Upper lobe of right lung (tissue), 1 donor: ENCODE data around the gene APCDD1. TPM values are rescaled to one million over a fixed set of nuclear protein-coding genes. Genes with fewer than 3 reads are reported as not detected.
A peak's percentile ranks its signal among the peaks of the same experiment; 100 is the strongest.

ENCODE experiments used
- ATAC-seq: fragments of 200-7000 bp; cut with Tn5 transposase; one replicate; pipeline ENCODE4 v1.9.1; 2020; ENCODE audit warnings: mild to moderate bottlenecking, moderate library complexity
- DNase-seq: peaks from one replicate; pipeline ENCODE4 v3.0.0-alpha.2; 2020
- H3K27ac ChIP-seq: fragments of 200-600 bp; one replicate; pipeline ENCODE4 v1.8.0; 2022
- H3K27me3 ChIP-seq: fragments of 200-600 bp; one replicate; pipeline ENCODE4 v1.8.0; 2022; ENCODE audit warnings: mild to moderate bottlenecking
- H3K36me3 ChIP-seq: fragments of 200-600 bp; one replicate; pipeline ENCODE4 v1.8.0; 2022
- H3K4me1 ChIP-seq: fragments of 200-600 bp; one replicate; pipeline ENCODE4 v1.8.0; 2022
- H3K4me3 ChIP-seq: fragments of 200-600 bp; one replicate; pipeline ENCODE4 v1.8.0; 2022; ENCODE audit warnings: mild to moderate bottlenecking
- H3K9me3 ChIP-seq: fragments of 200-600 bp; one replicate; pipeline ENCODE4 v1.8.0; 2022
- intact Hi-C: fragments of 100-400 bp; cut with DNase I; formaldehyde crosslinking; loops from one replicate; pipeline ENCODE4 v1.11.0; 2022
- long read RNA-seq: library from polyadenylated mRNA; unstranded; transcript quantifications from one replicate; pipeline ENCODE4 v2.0.0, GENCODE V29; 2021
- total RNA-seq: library from RNA; stranded (reverse); fragmentation: NEBNext Ultra II Directional; extraction: Animal tissue kit (Norgen Biotek cat#: 25700); gene quantifications from one replicate; pipeline ENCODE4 v1.2.1, GENCODE V29; 2021
- TF ChIP-seq, protein P1 (sequence below): fragments of 200-600 bp; IDR thresholded peaks from one replicate; pipeline ENCODE4 v1.8.0; 2022; ENCODE audit warnings: antibody characterized with exemption
- donor health status: DM: no; HTN: yes; CAD: no; lungs with severe emphysema.

The APCDD1 gene
- total RNA-seq: 27.6 TPM
- long read RNA-seq, transcript APCDD1-201 (5 exons, 3,809 nt): major isoform, 44 of 62 reads
- long read RNA-seq, partial matches to known transcripts: 14 of 62 reads
- long read RNA-seq, other reads (novel, unspliced or antisense): 4 of 62 reads

DNA sequence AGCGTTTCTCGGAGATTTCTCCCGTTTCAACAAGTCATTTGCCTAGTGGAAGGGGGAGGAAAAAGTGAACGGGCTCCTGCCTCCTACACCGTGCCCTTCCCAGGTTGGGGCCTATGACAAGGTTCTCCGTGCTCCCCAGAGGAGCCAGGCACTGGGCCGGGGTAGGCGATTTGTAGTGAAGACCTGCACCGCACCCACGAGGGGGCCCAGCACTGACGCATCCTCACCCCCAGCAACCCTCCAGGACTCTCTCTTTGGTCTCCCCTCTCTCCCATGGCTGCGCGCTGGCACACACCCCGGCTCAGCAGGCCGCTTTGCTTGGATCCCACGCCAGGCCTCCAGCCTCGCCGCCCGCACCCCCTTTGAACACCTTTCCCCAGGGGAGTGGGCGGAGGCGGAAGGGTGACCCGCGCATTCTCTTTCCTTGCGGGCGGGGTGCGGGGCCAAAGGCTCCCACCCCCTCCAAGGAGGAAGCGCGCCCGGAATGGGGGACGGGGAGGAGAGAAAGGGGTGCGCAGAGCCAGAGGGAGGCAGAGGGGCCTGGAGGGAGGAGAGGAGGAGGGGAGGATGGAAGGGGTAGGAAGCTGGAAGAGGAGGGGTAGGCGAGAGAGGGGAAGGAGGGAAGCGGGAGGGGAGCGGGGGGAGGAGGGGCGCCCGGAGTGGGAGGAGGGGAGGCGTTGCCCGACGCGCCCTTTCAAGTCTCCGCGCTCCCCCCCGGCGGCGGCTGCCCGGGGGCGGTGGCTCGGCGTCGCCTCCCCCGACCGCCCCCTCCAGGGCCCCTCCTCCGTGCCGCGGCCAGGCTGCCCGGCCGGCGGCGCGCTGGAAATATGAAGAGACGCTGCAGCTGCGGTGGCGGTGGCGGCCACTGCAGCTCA lies at the start of gene APCDD1:
TSS of gene APCDD1 (plus strand) at position 830 of the 875 bp plus-strand sequence. CDS start 347 bp downstream, outside the sequence.
- Histone ChIP-seq H3K4me1 (peaks cover 12% of the 10 kb centered on the region), H3K9me3 (no peaks in the 10 kb centered on the region), H3K36me3 (no peaks in the 10 kb centered on the region), H3K27ac (peak within 1 kb of the TSS; percentile 90), H3K4me3 (peak within 1 kb of the TSS; percentile 76), H3K27me3 (no peaks in the 10 kb centered on the region)
- ATAC-seq (peak; percentile 90), DNase-seq (peak; percentile 88)
- TF ChIP-seq, protein P1, sequence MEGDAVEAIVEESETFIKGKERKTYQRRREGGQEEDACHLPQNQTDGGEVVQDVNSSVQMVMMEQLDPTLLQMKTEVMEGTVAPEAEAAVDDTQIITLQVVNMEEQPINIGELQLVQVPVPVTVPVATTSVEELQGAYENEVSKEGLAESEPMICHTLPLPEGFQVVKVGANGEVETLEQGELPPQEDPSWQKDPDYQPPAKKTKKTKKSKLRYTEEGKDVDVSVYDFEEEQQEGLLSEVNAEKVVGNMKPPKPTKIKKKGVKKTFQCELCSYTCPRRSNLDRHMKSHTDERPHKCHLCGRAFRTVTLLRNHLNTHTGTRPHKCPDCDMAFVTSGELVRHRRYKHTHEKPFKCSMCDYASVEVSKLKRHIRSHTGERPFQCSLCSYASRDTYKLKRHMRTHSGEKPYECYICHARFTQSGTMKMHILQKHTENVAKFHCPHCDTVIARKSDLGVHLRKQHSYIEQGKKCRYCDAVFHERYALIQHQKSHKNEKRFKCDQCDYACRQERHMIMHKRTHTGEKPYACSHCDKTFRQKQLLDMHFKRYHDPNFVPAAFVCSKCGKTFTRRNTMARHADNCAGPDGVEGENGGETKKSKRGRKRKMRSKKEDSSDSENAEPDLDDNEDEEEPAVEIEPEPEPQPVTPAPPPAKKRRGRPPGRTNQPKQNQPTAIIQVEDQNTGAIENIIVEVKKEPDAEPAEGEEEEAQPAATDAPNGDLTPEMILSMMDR: no peak
- intact Hi-C loops: no loop called here

DNA sequence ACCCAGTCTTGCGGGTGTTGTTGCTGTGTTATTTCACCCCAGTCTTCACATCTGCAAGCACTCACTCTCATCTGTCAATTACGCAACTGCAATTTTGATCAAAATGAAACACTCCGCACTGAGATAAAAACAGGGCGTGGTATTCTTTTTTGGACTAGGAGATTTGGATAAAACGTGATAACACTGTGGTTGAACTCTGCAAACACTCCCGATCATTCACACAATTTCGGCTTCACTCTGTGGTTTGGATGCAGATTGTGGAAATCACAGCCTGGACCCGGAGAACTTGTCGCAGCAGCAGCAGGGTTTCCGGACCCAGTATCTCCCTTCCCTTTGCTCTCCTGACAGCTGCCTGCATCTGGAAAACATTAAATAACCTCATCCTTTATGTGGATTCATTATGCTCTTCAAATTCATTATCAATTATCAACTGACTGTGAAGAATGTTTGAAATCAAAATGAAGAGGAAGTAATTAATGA lies 49.4 kb upstream of the APCDD1 start:
- intact Hi-C loops: no loop called here
- H3K27ac ChIP-seq: no peak overlapping the region

DNA sequence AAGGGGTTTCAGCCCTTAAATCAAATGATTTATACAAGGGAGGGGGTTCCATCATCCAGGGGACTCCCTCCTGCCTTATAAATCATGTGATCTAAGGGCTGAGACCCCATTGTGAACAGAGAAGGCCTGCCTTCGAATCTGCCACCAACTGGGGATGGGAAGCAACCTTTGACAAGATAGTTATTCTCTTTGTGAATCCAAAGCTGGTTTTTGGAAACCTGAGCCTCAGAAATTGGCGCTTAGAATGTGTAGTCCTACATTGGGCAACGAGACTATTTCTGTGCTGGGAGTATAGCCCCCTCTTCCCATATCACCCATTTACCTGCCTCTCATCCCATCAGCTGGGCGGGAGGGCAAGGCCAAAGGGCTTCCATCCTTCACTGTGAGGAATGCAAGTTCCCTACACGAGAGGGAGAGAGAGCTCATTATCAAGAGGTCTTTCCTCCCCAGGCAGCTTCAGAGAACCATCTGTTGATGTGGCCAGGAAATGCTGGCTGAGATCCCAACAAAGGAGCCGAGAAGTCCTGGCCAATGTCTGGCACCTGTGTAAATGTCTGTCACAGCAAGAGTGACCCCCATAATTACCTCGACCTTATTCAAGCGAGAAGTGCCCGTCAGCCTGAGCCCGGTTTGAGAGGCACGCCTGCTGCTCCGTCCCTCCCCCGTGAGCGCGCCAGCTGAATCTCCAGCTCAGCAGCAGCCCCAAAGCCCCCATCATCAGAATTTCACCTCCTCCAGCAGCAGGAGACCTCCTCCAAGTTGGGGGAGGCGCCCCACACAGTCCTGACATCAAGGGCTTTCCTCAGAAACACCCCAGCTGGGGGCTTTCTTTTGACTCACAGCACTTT lies 48.4 kb upstream of the APCDD1 start:
- H3K27me3 ChIP-seq: no peaks in the 10 kb centered on the region
- no peak overlapping the region for H3K4me3 ChIP-seq
- DNase-seq (no peak), ATAC-seq (no peak)
- no peaks in the 10 kb centered on the region for H3K9me3 ChIP-seq
- no peak overlapping the region for H3K27ac ChIP-seq
- TF ChIP-seq, protein P1: no peak
- no peaks in the 10 kb centered on the region for H3K36me3 ChIP-seq
- intact Hi-C loops: no loop called here
- H3K4me1 ChIP-seq: peaks cover 21% of the 10 kb centered on the region

More for the DNA sequence above, 49.4 kb upstream of the APCDD1 start:
- no peak for DNase-seq
- Histone ChIP-seq H3K36me3 (no peaks in the 10 kb centered on the region), H3K4me3 (no peak overlapping the region), H3K4me1 (peaks cover 21% of the 10 kb centered on the region), H3K27me3 (no peaks in the 10 kb centered on the region), H3K9me3 (no peaks in the 10 kb centered on the region)
- ATAC-seq: peak; percentile 23
- TF ChIP-seq, protein P1: no peak

DNA sequence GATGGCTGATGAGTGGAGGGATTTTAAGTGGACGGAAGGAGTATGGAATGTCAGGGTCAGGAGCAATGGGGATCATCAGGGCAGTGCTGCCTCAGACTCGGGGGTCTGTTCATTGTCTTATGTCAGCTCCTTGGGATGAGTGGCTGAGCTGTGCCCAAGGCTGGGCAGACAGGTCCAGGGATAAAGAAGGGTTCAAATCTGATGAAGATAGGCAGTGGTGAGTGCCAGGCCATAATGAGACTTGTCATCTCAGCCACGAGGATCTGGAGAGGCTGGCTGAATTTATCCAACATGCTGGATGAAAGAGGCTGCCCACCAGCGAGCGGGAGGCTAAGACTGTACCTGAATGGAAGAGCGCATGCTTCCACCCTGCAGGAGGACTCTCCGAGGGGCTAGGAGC lies 46.3 kb upstream of the APCDD1 start:
- no peak overlapping the region for H3K4me3 ChIP-seq
- H3K4me1 ChIP-seq: peaks cover 14% of the 10 kb centered on the region
- no peak for DNase-seq

DNA sequence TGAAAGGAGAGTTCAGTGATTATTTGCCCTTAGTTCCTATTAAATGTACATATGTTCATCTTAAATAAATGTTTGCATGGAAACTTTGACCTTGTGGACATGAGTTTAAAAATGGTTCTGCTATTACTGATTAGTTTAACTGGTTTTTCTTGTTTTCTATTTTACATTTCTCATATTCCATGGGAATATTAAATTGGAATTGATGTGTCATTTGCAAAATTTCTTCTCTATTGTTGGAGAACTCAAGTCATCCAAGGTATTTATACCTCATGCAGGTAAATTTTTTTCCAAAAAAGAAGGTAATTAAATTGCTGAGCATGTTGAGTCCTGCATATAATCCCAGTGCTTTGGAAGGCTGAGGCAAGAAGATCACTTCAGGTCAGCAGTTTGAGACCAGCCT lies 45.4 kb upstream of the APCDD1 start:
- no peaks in the 10 kb centered on the region for H3K9me3 ChIP-seq
- TF ChIP-seq, protein P1: no peak
- no peak overlapping the region for H3K4me3 ChIP-seq
- H3K27me3 ChIP-seq: no peaks in the 10 kb centered on the region
- no peak overlapping the region for H3K27ac ChIP-seq
- H3K36me3 ChIP-seq: no peaks in the 10 kb centered on the region
- H3K4me1 ChIP-seq: peaks cover 10% of the 10 kb centered on the region
- ATAC-seq (no peak), DNase-seq (no peak)
- intact Hi-C loops: no loop called here

More for the DNA sequence above, 46.3 kb upstream of the APCDD1 start:
- Histone ChIP-seq H3K27me3 (no peaks in the 10 kb centered on the region), H3K27ac (no peak overlapping the region), H3K36me3 (no peaks in the 10 kb centered on the region), H3K9me3 (no peaks in the 10 kb centered on the region)
- TF ChIP-seq, protein P1: no peak
- intact Hi-C loops: no loop called here
- no peak for ATAC-seq
